GM18907 (cell line): ENCODE results near the gene UBE2E2.

ENCODE experiments used
- ATAC-seq: cut with Tn5 transposase; IDR thresholded peaks from one replicate; pipeline ENCODE4 v1.9.1; 2021; ENCODE audit warnings: mild to moderate bottlenecking, moderate library complexity; ENCODE audit not compliant: unreplicated experiment

UBE2E2 gene

GRCh38 chr3:23435318-23435717 is 232.2 kb downstream of the UBE2E2 start:
- no peak for ATAC-seq

GRCh38 chr3:23435904-23436303 is 232.8 kb downstream of the UBE2E2 start:
- ATAC-seq: no peak

- ATAC-seq: no peak
These were observed 234.5 kb downstream of the UBE2E2 start for GRCh38 chr3:23437484-23438145.

GRCh38 chr3:23438657-23439056 is 235.5 kb downstream of the UBE2E2 start:
- peak; percentile 45 for ATAC-seq

- ATAC-seq: no peak
These were observed 236.0 kb downstream of the UBE2E2 start for GRCh38 chr3:23439080-23439479.

GRCh38 chr3:23440416-23441294 is 237.5 kb downstream of the UBE2E2 start:
- no peak for ATAC-seq

GRCh38 chr3:23442598-23443383 is 239.7 kb downstream of the UBE2E2 start:
- peak; percentile 60 for ATAC-seq

- no peak for ATAC-seq
These were observed 241.3 kb downstream of the UBE2E2 start for GRCh38 chr3:23444386-23444785.

GRCh38 chr3:23446301-23446700 is 243.2 kb downstream of the UBE2E2 start:
- no peak for ATAC-seq

GRCh38 chr3:23448998-23449537 is 245.9 kb downstream of the UBE2E2 start:
- no peak for ATAC-seq

GRCh38 chr3:23450051-23450450 is 246.9 kb downstream of the UBE2E2 start:
- ATAC-seq: no peak

- ATAC-seq: no peak
These were observed 247.7 kb downstream of the UBE2E2 start for GRCh38 chr3:23450806-23451205.

GRCh38 chr3:23452408-23452807 is 249.3 kb downstream of the UBE2E2 start:
- no peak for ATAC-seq

GRCh38 chr3:23455084-23455483 is 252.0 kb downstream of the UBE2E2 start:
- ATAC-seq: no peak

GRCh38 chr3:23455775-23456174 is 252.6 kb downstream of the UBE2E2 start:
- no peak for ATAC-seq

- no peak for ATAC-seq
These were observed 254.6 kb downstream of the UBE2E2 start for GRCh38 chr3:23457697-23458096.

GRCh38 chr3:23459465-23459864 is 256.3 kb downstream of the UBE2E2 start:
- ATAC-seq: no peak

- no peak for ATAC-seq
These were observed 256.9 kb downstream of the UBE2E2 start for GRCh38 chr3:23459889-23460546.

GRCh38 chr3:23461069-23461468 is 257.9 kb downstream of the UBE2E2 start:
- ATAC-seq: no peak

GRCh38 chr3:23463791-23464190 is 260.7 kb downstream of the UBE2E2 start:
- ATAC-seq: no peak

GRCh38 chr3:23465569-23465968 is 262.4 kb downstream of the UBE2E2 start:
- no peak for ATAC-seq
